HCT116 (cell line): Measurements from ENCODE around the gene HPDL. TPM values are rescaled to one million over a fixed set of nuclear protein-coding genes. Genes with fewer than 3 reads are reported as not detected.

Experiments used
- ATAC-seq: fragments of 200-7000 bp; cut with Tn5 transposase; 2 replicates; pipeline ENCODE4 v1.9.1; 2020; ENCODE audit warnings: mild to moderate bottlenecking, moderate library complexity
- BruUV-seq: library from RNA; stranded (reverse); fragments of 400-500 nt; replicated peaks from 2 replicates; lab custom pipeline; 2021; lab: Mats Ljungman, UMichigan
- CTCF ChIA-PET: fragments of 300-600 bp; sonication (Branson Sonifier 250); formaldehyde crosslinking; loops from one replicate; lab custom pipeline; 2021; ENCODE audit warnings: antibody characterized with exemption; lab: Charles Lee
- POLR2A ChIA-PET: fragments of 300-600, 350-600 bp; sonication (Branson Sonifier 250); formaldehyde crosslinking; loops from one replicate; lab custom pipeline; 2021; ENCODE audit warnings: antibody characterized with exemption; lab: Charles Lee
- RAD21 ChIA-PET, 2 experiments: fragments of 300-600 bp; sonication (Branson Sonifier 250); formaldehyde crosslinking; loops; one replicate each; lab custom pipeline; 2023; ENCODE audit warnings: low total read pairs in 2 of 2; ENCODE audit not compliant: uncharacterized antibody in 2 of 2, unreplicated experiment in 2 of 2, low non-redundant PET in 1 of 2; lab: Charles Lee
- DNase-seq: peaks from one replicate; pipeline ENCODE4 v3.0.0-alpha.2; 2010; ENCODE audit warnings: low read depth, low spot score
- H2AFZ ChIP-seq: fragments of 200-600 bp; shearing (Covaris generic), sonication (generic); 2 replicates; pipeline ENCODE4 v1.6.1; 2017; ENCODE audit warnings: low read depth, mixed run types, mixed read lengths, antibody characterized with exemption, low read length; ENCODE audit not compliant: poor library complexity, severe bottlenecking
- H3K27ac ChIP-seq: 2 replicates; pipeline ENCODE4 v1.5.1; 2012; ENCODE audit warnings: low read depth, low read length
- H3K27me3 ChIP-seq: fragments of 200-600 bp; sonication (generic); 2 replicates; pipeline ENCODE4 v1.6.1; 2016; ENCODE audit warnings: mixed run types, low read length, mixed read lengths; ENCODE audit not compliant: insufficient read depth
- H3K36me3 ChIP-seq, 2 experiments: fragments of 200-500 bp in 1 of 2; fragments of 200-600 bp in 1 of 2; sonication (Bioruptor generic) in 1 of 2; sonication (generic) in 1 of 2; 2 replicates each; pipeline versions ENCODE4 v1.5.1 to v1.6.1; 2014 to 2016; ENCODE audit warnings: low read length in 2 of 2, inconsistent platforms in 1 of 2, mixed read lengths in 1 of 2, mixed run types in 1 of 2; ENCODE audit not compliant: insufficient read depth in 2 of 2, control insufficient read depth in 1 of 2
- H3K4me1 ChIP-seq, 2 experiments: fragments of 200-600 bp in 1 of 2; sonication (generic) in 1 of 2; 2 replicates each; pipeline versions ENCODE4 v1.5.1 to v1.6.1; 2012 to 2017; ENCODE audit warnings: low read length in 2 of 2, inconsistent platforms in 1 of 2, mild to moderate bottlenecking in 1 of 2, mixed read lengths in 1 of 2, mixed run types in 1 of 2, moderate library complexity in 1 of 2; ENCODE audit not compliant: insufficient read depth in 2 of 2, control insufficient read depth in 1 of 2
- H3K4me2 ChIP-seq: fragments of 200-600 bp; sonication (generic); 2 replicates; pipeline ENCODE4 v1.6.1; 2017; ENCODE audit warnings: mixed run types, low read length, mixed read lengths
- H3K4me3 ChIP-seq, 2 experiments: fragments of 200-600 bp in 1 of 2; sonication (generic) in 1 of 2; replicated peaks in 1 of 2; 2 replicates each; pipeline ENCODE4 v1.5.1; 2011 to 2016; ENCODE audit warnings: low read length in 2 of 2, control low read depth in 1 of 2, low read depth in 1 of 2, mild to moderate bottlenecking in 1 of 2, mixed read lengths in 1 of 2, mixed run types in 1 of 2
- H3K79me2 ChIP-seq: fragments of 200-600 bp; sonication (generic); 2 replicates; pipeline ENCODE4 v1.6.1; 2017; ENCODE audit warnings: mild to moderate bottlenecking, mixed run types, low read length, moderate library complexity, mixed read lengths; ENCODE audit not compliant: insufficient read depth
- H3K9ac ChIP-seq: fragments of 200-600 bp; sonication (generic); 2 replicates; pipeline ENCODE4 v1.6.1; 2016; ENCODE audit warnings: low read length, mixed read lengths
- H3K9me2 ChIP-seq: fragments of 200-600 bp; sonication (generic), shearing (Covaris generic); 2 replicates; pipeline ENCODE4 v1.6.1; 2017; ENCODE audit warnings: mixed run types, mild to moderate bottlenecking, moderate library complexity; ENCODE audit not compliant: insufficient read depth
- H3K9me3 ChIP-seq, 2 experiments: fragments of 200-500 bp in 1 of 2; fragments of 200-600 bp in 1 of 2; sonication (Bioruptor generic) in 1 of 2; sonication (generic) in 1 of 2; 2 replicates each; pipeline ENCODE4 v1.6.1; 2014 to 2017; ENCODE audit warnings: low read length in 2 of 2, mixed read lengths in 2 of 2, inconsistent platforms in 1 of 2, low read depth in 1 of 2, mild to moderate bottlenecking in 1 of 2, mixed run types in 1 of 2, moderate library complexity in 1 of 2; ENCODE audit not compliant: control insufficient read depth in 1 of 2, insufficient read depth in 1 of 2
- H4K20me1 ChIP-seq: fragments of 200-600 bp; sonication (generic), shearing (Covaris generic); 2 replicates; pipeline ENCODE4 v1.6.1; 2017; ENCODE audit warnings: mixed run types, mild to moderate bottlenecking, moderate library complexity; ENCODE audit not compliant: insufficient read depth
- CBX3 ChIP-seq: IDR thresholded peaks from 2 replicates; pipeline ENCODE4 v1.6.1; 2012; ENCODE audit warnings: low read depth
- CEBPB ChIP-seq: IDR thresholded peaks from 2 replicates; pipeline ENCODE4 v1.6.1; 2012; ENCODE audit warnings: low read depth
- ELF1 ChIP-seq: IDR thresholded peaks from 2 replicates; pipeline ENCODE4 v1.6.1; 2012; ENCODE audit warnings: low read depth, borderline replicate concordance
- FOSL1 ChIP-seq: IDR thresholded peaks from 2 replicates; pipeline ENCODE4 v1.6.1; 2012; ENCODE audit warnings: low read depth
- MAX ChIP-seq: IDR thresholded peaks from 2 replicates; pipeline ENCODE4 v1.6.1; 2012
- POLR2A ChIP-seq: IDR thresholded peaks from 2 replicates; pipeline ENCODE4 v1.7.0; 2011; ENCODE audit warnings: borderline replicate concordance; ENCODE audit not compliant: insufficient read depth, insufficient read length; ENCODE audit errors: extremely low read depth
- RAD21 ChIP-seq: IDR thresholded peaks from 2 replicates; pipeline ENCODE4 v1.6.1; 2012; ENCODE audit warnings: low read depth, mild to moderate bottlenecking
- REST ChIP-seq: IDR thresholded peaks from 2 replicates; pipeline ENCODE4 v1.6.1; 2012; ENCODE audit warnings: low read depth
- SIN3A ChIP-seq: IDR thresholded peaks from 2 replicates; pipeline ENCODE4 v1.6.1; 2012; ENCODE audit warnings: low read depth
- TCF7L2 ChIP-seq: IDR thresholded peaks from 2 replicates; pipeline ENCODE4 v1.7.0; 2011; ENCODE audit warnings: borderline replicate concordance, inconsistent platforms; ENCODE audit not compliant: insufficient read depth, insufficient read length; ENCODE audit errors: extremely low read depth
- YY1 ChIP-seq: IDR thresholded peaks from 2 replicates; pipeline ENCODE4 v1.6.1; 2011; ENCODE audit warnings: low read length, low read depth, moderate library complexity, mild to moderate bottlenecking; ENCODE audit not compliant: insufficient replicate concordance; ENCODE audit errors: extremely low read depth
- ZFX ChIP-seq: fragments of 450-650 bp; IDR thresholded peaks from 2 replicates; pipeline ENCODE4 v1.6.1; 2017
- ZNF274 ChIP-seq: fragments of 200-500 bp; sonication (Bioruptor generic); IDR thresholded peaks from 2 replicates; pipeline ENCODE4 v1.6.1; 2014; ENCODE audit warnings: mild to moderate bottlenecking, low read depth, low read length, inconsistent platforms
- intact Hi-C: fragments of 100-400 bp; cut with micrococcal nuclease; formaldehyde crosslinking; loops from 2 replicates; pipeline ENCODE4 v1.10.0; 2022
- total RNA-seq: library from RNA; stranded (reverse); gene quantifications from one replicate; pipeline ENCODE4 v1.2.1, GENCODE V29; 2021; ENCODE audit not compliant: unreplicated experiment

The HPDL gene
- total RNA-seq, 1 experiment from 2014 or later = not detected

- Histone ChIP-seq H3K36me3 (peaks cover 5 to 19% of the 10 kb centered on the region in 2 experiments; a peak in 2 of 4 replicates), H2AFZ (no peak overlapping the region), H3K9ac (no peak overlapping the region), H4K20me1 (no peaks in the 10 kb centered on the region), H3K27ac (no peak overlapping the region), H3K79me2 (peaks cover 39% of the 10 kb centered on the region), H3K27me3 (no peaks in the 10 kb centered on the region), H3K9me3 (peaks cover 0 to 3% of the 10 kb centered on the region in 2 experiments; a peak in 1 of 4 replicates), H3K4me3 (no peak overlapping the region)
- no TSS peak for BruUV-seq
- CTCF ChIA-PET = no interaction called here
- intact Hi-C loops = loop anchor here (2.0 kb wide), 1 partner anchor 33 kb away; no protein-coding TSS in a partner anchor
- no peak for ATAC-seq
- TF ChIP-seq MAX = no peak
- no peak for TF ChIP-seq CEBPB
- TF ChIP-seq CBX3 = no peak
- TF ChIP-seq REST = no peak
- TF ChIP-seq ZFX = no peak
- no peak for TF ChIP-seq TCF7L2
- no peak for TF ChIP-seq ZNF274
- no peak for TF ChIP-seq RAD21
- no peak for TF ChIP-seq FOSL1
- TF ChIP-seq POLR2A = no peak
- TF ChIP-seq ELF1 = no peak
- no peak for TF ChIP-seq SIN3A
- TF ChIP-seq YY1 = no peak
- TF ChIP-seq, all 23 proteins: peak for 0
- ChIA-PET POLR2A (interaction anchor here (0.7 kb wide), 1 partner anchor 209 kb away, joined by 3 read pairs; no protein-coding TSS in a partner anchor), RAD21 (no interaction called here)
- Histone ChIP-seq H3K4me1 (peaks cover 21 to 55% of the 10 kb centered on the region in 2 experiments), H3K9me2 (no peaks in the 10 kb centered on the region), H3K4me2 (0 out of 2 replicates have a peak overlapping the region, but pooled peaks have one; percentile 90)
- DNase-seq = no peak
These were observed 11.1 kb downstream of the HPDL start for GRCh38 chr1:45337630-45338325.
